Endothelial cell of umbilical vein (primary cell): ENCODE measurements around the gene TNFSF10. TPM values are rescaled to one million over a fixed set of nuclear protein-coding genes. Genes with fewer than 3 reads are reported as not detected.

Experiments
- BruUV-seq: library from RNA; stranded (reverse); fragments of 400-500 nt; replicated peaks from 2 replicates; lab custom pipeline; 2021; lab: Mats Ljungman, UMichigan
- CTCF ChIA-PET: fragments of 300-600, 350-600 bp; sonication (Branson Sonifier 250); formaldehyde crosslinking; loops from one replicate; lab custom pipeline; 2021; ENCODE audit warnings: antibody characterized with exemption, inconsistent platforms; lab: Charles Lee
- POLR2A ChIA-PET: fragments of 300-600, 350-600 bp; sonication (Branson Sonifier 250); formaldehyde crosslinking; loops from one replicate; lab custom pipeline; 2021; ENCODE audit warnings: antibody characterized with exemption, inconsistent platforms; lab: Charles Lee
- DNase-seq: peaks from one replicate; pipeline ENCODE4 v3.0.0-alpha.2; 2011; ENCODE audit warnings: low read depth, low spot score
- FAIRE-seq: peaks from 2 replicates; lab custom pipeline; 2011; peaks lifted over from hg19 to GRCh38; lab: Jason Lieb, UNC
- H2AFZ ChIP-seq: 2 replicates; pipeline ENCODE4 v1.6.0; 2012; ENCODE audit warnings: low read depth, low read length, control low read depth, inconsistent platforms
- H3K27ac ChIP-seq: 2 replicates; pipeline ENCODE4 v1.5.1; 2011; ENCODE audit warnings: low read depth, mild to moderate bottlenecking, control low read depth, low read length, moderate library complexity; ENCODE audit not compliant: insufficient read depth
- H3K27me3 ChIP-seq, 2 experiments: 2 replicates each; pipeline versions ENCODE4 v1.6.0 to v1.6.1; 2011; ENCODE audit warnings: low read length in 2 of 2, mixed read lengths in 1 of 2; ENCODE audit not compliant: control insufficient read depth in 2 of 2, insufficient read depth in 2 of 2
- H3K36me3 ChIP-seq, 2 experiments: 2 replicates in 1 of 2; 3 replicates in 1 of 2; pipeline ENCODE4 v1.5.1; 2011; ENCODE audit warnings: low read length in 2 of 2, mild to moderate bottlenecking in 1 of 2, moderate library complexity in 1 of 2; ENCODE audit not compliant: control insufficient read depth in 2 of 2, insufficient read depth in 2 of 2; ENCODE audit errors: extremely low read depth in 1 of 2
- H3K4me1 ChIP-seq: 3 replicates; pipeline ENCODE4 v1.5.1; 2011; ENCODE audit warnings: mild to moderate bottlenecking, low read length; ENCODE audit not compliant: control insufficient read depth, insufficient read depth; ENCODE audit errors: extremely low read depth
- H3K4me2 ChIP-seq: 2 replicates; pipeline ENCODE4 v1.6.1; 2011; ENCODE audit warnings: low read length, control low read depth, mixed read lengths; ENCODE audit not compliant: insufficient read depth
- H3K4me3 ChIP-seq, 3 experiments: fragments of 200-600 bp in 1 of 3; sonication (generic), shearing (Covaris generic) in 1 of 3; replicated peaks in 1 of 3; 2 replicates each; pipeline ENCODE4 v1.5.1; 2011 to 2016; ENCODE audit warnings: control low read depth in 3 of 3, low read length in 3 of 3, mild to moderate bottlenecking in 2 of 3, inconsistent platforms in 1 of 3, low read depth in 1 of 3, moderate library complexity in 1 of 3; ENCODE audit not compliant: insufficient read depth in 1 of 3
- H3K79me2 ChIP-seq: 2 replicates; pipeline ENCODE4 v1.6.0; 2012; ENCODE audit warnings: low read length, inconsistent platforms; ENCODE audit not compliant: control insufficient read depth, insufficient read depth
- H3K9ac ChIP-seq: replicated peaks from 2 replicates; pipeline ENCODE3; 2011; ENCODE audit warnings: low read length, control low read depth; ENCODE audit not compliant: insufficient read depth; ENCODE audit errors: extremely low read depth
- H3K9me1 ChIP-seq: replicated peaks from 3 replicates; pipeline ENCODE4 v1.6.0; 2011; ENCODE audit warnings: mild to moderate bottlenecking, low read length; ENCODE audit not compliant: control insufficient read depth, insufficient read depth; ENCODE audit errors: extremely low read depth
- H3K9me3 ChIP-seq: replicated peaks from 2 replicates; pipeline ENCODE4 v1.5.1; 2012; ENCODE audit warnings: low read length, inconsistent platforms; ENCODE audit not compliant: control insufficient read depth, insufficient read depth
- H4K20me1 ChIP-seq: replicated peaks from 2 replicates; pipeline ENCODE3; 2011; ENCODE audit warnings: mild to moderate bottlenecking, low read length; ENCODE audit not compliant: control insufficient read depth, insufficient read depth; ENCODE audit errors: extremely low read depth
- CTCF ChIP-seq, 2 donors: IDR thresholded peaks; 1 replicate in 1 of 2; 2 replicates in 1 of 2; pipeline ENCODE4 v1.5.1; 2011; ENCODE audit warnings: low read length in 2 of 2, mild to moderate bottlenecking in 2 of 2, moderate library complexity in 2 of 2, control low read depth in 1 of 2, inconsistent platforms in 1 of 2, low read depth in 1 of 2; ENCODE audit not compliant: insufficient read depth in 1 of 2; ENCODE audit errors: extremely low read depth in 1 of 2
- EZH2 ChIP-seq: IDR thresholded peaks from 2 replicates; pipeline ENCODE4 v1.6.1; 2012; ENCODE audit warnings: borderline replicate concordance, low read depth, mild to moderate bottlenecking, moderate library complexity, low read length, inconsistent platforms; ENCODE audit not compliant: severe bottlenecking
- FOS ChIP-seq: IDR thresholded peaks from 2 replicates; pipeline ENCODE4 v1.6.1; 2011; ENCODE audit warnings: mild to moderate bottlenecking, low read length, moderate library complexity, borderline replicate concordance; ENCODE audit not compliant: insufficient read depth
- JUN ChIP-seq: IDR thresholded peaks from 2 replicates; pipeline ENCODE4 v1.6.1; 2011; ENCODE audit warnings: borderline replicate concordance, low read depth; ENCODE audit not compliant: insufficient read length, insufficient read depth
- MAX ChIP-seq: IDR thresholded peaks from 2 replicates; pipeline ENCODE4 v1.6.1; 2011; ENCODE audit not compliant: insufficient read depth, insufficient read length
- MYC ChIP-seq: IDR thresholded peaks from one replicate; pipeline ENCODE4 v1.6.1; 2011; ENCODE audit warnings: mild to moderate bottlenecking, low read depth, low read length
- POLR2A ChIP-seq: IDR thresholded peaks from 2 replicates; pipeline ENCODE4 v1.6.1; 2012; ENCODE audit warnings: low read depth, mild to moderate bottlenecking, control low read depth, low read length
- dilution Hi-C: fragments of 300-500 bp; cut with MboI; formaldehyde crosslinking; loops from one replicate; pipeline ENCODE4 v1.15.0; 2019; ENCODE audit warnings: low sequenced_read_pairs; ENCODE audit not compliant: extremely low pct_ligation_motif_present
- intact Hi-C: fragments of 100-400 bp; cut with micrococcal nuclease; formaldehyde crosslinking; loops from one replicate; pipeline ENCODE4 v1.10.0; 2022
- polyA plus RNA-seq, 4 experiments: library from polyadenylated mRNA; depleted of rRNA in 3 of 4; stranded (reverse) in 3 of 4; unstranded in 1 of 4; fragments of >200 nt; gene quantifications; 2 replicates each; pipeline versions ENCODE4 v1.2.1 to v1.2.3, GENCODE V29; 2011 to 2012; ENCODE audit warnings: missing spikeins in 1 of 4
- total RNA-seq: library from RNA; stranded (reverse); gene quantifications from 2 replicates; pipeline ENCODE4 v1.2.3, GENCODE V29; 2021

The TNFSF10 gene
- total and polyA plus RNA-seq, 2 donors (not counting 3 experiments of a cell fraction or from before 2014, with no cell fraction given) = 31.2 to 55.0 TPM

- TF ChIP-seq POLR2A (no peak), JUN (no peak), FOS (peak; percentile 13)
- DNase-seq (peak; percentile 21), FAIRE-seq (no peak)
- ChIA-PET POLR2A (no interaction called here), CTCF (interaction anchor here (1.4 kb wide), 1 partner anchor 9 kb away, joined by 12 read pairs; no protein-coding TSS in a partner anchor)
- Histone ChIP-seq H3K9me3 (no peaks in the 10 kb centered on the region), H3K9me1 (no peaks in the 10 kb centered on the region), H3K27ac (no peak overlapping the region), H3K4me3 (no peak overlapping the region), H3K9ac (no peak overlapping the region), H3K27me3 (no peaks in the 10 kb centered on the region), H3K4me2 (no peak overlapping the region), H2AFZ (peak overlapping the region; percentile 13), H4K20me1 (no peaks in the 10 kb centered on the region), H3K36me3 (no peaks in the 10 kb centered on the region), H3K79me2 (no peaks in the 10 kb centered on the region), H3K4me1 (peaks cover 23% of the 10 kb centered on the region)
- dilution Hi-C loops (no loop called here), intact Hi-C loops (no loop called here)
- no TSS peak for BruUV-seq
These were observed 52.6 kb downstream of the TNFSF10 start for GRCh38 chr3:172470588-172470987.

GRCh38 chr3:172467170-172467824, 55.9 kb downstream of the TNFSF10 start:
- H3K4me2 ChIP-seq = peak overlapping the region; percentile 37
- H3K4me1 ChIP-seq = peaks cover 23% of the 10 kb centered on the region
- ChIA-PET POLR2A (no interaction called here), CTCF (interaction anchor here (0.9 to 2.8 kb wide), 4 partner anchors 10 to 129 kb away, joined by 3 to 18 read pairs (median 5); no protein-coding TSS in a partner anchor)
- DNase-seq = peak; percentile 91
- peak overlapping the region; percentile 51 for H2AFZ ChIP-seq
- intact Hi-C loops (loop anchor here (1.0 kb wide), 1 partner anchor 10 kb away; no protein-coding TSS in a partner anchor), dilution Hi-C loops (no loop called here)
- no TSS peak for BruUV-seq
- no peaks in the 10 kb centered on the region for H4K20me1 ChIP-seq
- no peak overlapping the region for H3K9ac ChIP-seq
- no peaks in the 10 kb centered on the region for H3K79me2 ChIP-seq
- no peaks in the 10 kb centered on the region for H3K36me3 ChIP-seq
- no peaks in the 10 kb centered on the region for H3K9me3 ChIP-seq
- H3K27me3 ChIP-seq = no peaks in the 10 kb centered on the region
- H3K27ac ChIP-seq = peak overlapping the region; percentile 36
- peak; percentile 90 for FAIRE-seq
- H3K9me1 ChIP-seq = no peaks in the 10 kb centered on the region
- no peak overlapping the region for H3K4me3 ChIP-seq
- TF ChIP-seq FOS = peak; percentile 92
- no peak for TF ChIP-seq EZH2
- no peak for TF ChIP-seq MAX
- TF ChIP-seq JUN = peak; percentile 89
- TF ChIP-seq MYC = no peak
- no peak for TF ChIP-seq CTCF (IDR thresholded peaks at IDR 0.05; ENCODE audit: extremely low read depth in 1 of 2, insufficient read depth in 1 of 2, low read depth in 1 of 2, low read length in 2 of 2)
- TF ChIP-seq POLR2A = no peak
